ENCODE data around the gene CDKN1C.

The CDKN1C gene

DNA sequence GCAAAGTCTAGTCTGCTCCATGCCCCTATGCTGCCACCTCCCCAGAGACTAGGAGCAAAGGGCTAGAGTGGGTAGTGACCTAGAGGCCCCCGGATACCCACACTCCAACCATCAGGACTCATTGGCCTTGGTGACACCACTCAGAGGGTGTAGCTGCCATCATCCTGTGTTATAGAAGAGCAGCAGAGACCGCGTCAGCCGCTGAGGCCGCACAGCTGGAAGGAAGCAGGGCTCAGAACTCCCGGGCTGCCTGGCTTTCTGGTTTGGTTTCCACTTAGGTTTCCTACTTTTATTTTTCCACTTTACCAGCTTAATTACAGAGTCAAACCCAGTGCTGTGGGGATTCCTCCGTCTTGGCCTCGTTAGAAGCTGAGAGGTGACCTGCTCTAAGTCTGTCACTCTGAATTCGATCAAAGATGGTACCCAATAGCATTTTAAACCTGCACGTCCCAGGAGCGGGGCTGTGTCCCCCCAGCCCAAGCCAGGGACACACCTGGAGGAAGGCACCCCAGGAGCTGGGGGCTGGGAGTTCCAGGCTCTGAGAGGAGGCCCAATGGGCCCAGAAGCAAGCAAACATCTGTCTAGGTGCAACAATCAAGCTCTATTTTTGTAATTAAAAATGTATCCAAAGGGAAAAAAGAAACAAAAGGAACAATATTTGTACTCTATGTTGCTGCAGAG is 2.1 kb upstream of the CDKN1C start:
- FAIRE-seq, result no peak

DNA sequence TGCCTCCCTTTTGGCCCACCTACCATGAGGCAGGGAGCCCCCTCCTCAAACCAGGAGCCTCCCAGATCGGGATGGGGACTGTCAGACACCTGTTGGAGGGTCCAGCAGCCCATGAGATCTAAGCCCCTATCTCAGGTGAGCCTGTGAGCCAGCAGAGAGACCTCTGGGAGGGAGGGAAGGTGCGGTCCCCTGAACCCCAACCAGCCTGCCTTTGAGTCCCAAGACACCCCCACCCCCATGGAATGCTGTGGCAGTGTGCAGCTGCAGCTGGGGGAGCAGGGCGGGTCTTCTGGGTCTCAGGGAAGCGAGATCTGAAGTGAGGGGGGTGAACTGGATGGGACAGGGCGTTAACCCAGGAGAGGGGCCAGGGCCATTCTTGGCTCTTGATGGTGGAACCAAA is 1.4 kb upstream of the CDKN1C start:
- no peak for FAIRE-seq

GRCh38 chr11:2886191-2886894 is 768 bp upstream of the CDKN1C start:
- no peak for FAIRE-seq

GRCh38 chr11:2885017-2885677 is 428 bp downstream of the CDKN1C start:
- no peak for FAIRE-seq

DNA sequence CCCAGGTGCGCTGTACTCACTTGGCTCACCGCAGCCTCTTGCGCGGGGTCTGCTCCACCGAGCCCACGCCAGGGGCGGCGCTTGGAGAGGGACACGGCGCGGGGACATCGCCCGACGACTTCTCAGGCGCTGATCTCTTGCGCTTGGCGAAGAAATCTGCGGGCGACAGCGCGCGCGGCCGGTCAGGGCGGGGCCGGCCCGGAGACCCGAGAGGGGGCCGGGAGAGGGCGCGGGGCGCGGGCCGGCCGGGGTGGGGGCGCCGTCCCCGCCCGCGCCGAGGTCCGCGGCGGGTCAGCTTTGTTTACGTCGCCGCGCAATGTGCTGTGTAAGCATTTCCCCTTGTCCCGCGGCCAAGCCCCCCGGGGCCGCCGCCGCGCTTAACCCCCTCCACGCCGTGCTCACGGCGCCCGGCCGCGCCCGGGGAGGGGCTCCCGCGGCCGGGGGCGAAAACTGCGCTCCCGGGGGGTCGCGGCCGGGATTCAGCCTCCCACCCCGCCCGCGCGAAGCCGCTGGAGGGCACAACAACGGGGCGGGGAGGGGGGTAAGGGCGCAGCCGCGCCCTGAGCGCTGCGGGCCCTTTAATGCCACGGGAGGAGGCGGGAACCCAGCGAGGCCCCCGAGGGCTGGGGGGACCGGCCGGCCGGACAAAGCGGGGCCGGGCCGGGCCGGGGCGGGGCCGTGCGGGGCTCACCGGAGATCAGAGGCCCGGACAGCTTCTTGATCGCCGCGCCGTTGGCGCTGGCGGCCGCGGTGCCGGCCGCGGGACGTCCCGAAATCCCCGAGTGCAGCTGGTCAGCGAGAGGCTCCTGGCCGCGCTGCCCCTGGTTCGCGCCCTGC is 1.4 kb downstream of the CDKN1C start:
- FAIRE-seq, result no peak

- FAIRE-seq, result no peak
These were observed 2.0 kb downstream of the CDKN1C start for GRCh38 chr11:2883640-2883978.

DNA sequence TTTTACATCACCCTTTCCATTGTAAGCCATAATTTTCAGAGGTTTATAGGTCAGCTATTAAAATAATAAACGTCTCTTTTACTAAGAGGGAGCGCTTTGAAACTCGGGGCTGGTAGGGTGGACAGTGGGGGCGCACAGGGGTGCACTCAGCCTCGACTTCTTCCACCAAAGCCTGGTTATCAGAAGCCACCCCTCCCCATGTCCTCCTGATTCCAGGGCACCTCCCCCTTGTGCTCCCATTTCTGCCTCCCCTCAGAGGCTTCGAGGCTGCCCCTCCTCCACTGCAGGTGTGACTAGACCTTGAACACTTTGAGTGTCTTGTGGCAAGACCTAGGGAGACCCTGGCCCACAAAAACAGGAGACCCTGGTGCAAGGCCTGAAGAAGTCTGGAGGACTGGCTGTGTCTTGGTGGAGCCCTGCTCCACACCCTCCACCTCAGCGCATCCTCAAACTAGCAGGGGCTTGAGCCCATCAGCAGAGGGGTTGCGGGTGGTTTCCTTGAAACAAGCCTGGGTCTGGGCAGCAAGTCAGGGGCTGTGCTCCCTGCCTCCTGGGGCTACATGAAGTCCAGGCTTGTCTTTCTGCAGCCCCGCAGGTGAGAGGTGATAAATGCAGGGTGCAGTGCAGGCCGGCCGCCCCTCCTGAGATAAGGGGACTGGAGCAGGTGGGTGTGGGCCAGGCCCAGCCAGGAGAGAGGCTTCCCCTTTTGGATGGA is 3.0 kb downstream of the CDKN1C start:
- no peak for FAIRE-seq

DNA sequence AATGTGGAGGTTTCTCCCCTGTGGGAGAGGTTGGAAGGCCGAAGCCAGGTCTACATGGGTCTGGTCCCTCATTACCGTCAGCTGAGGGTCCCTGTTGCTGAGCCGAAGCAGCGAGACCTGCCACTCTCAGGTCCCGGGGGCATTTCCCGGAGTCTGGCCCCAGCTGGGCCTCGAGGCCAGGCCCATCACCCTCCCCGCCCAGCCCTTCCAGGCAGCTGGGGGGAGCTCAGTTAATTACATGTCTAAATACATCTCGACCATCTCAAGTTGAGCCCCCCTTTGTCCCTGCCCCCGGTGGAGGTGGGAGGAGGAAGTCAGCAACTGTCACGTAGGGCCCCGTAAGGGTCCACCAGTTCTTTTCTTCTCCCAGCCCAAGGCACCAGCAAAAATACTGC is 3.6 kb downstream of the CDKN1C start:
- FAIRE-seq, result no peak

DNA sequence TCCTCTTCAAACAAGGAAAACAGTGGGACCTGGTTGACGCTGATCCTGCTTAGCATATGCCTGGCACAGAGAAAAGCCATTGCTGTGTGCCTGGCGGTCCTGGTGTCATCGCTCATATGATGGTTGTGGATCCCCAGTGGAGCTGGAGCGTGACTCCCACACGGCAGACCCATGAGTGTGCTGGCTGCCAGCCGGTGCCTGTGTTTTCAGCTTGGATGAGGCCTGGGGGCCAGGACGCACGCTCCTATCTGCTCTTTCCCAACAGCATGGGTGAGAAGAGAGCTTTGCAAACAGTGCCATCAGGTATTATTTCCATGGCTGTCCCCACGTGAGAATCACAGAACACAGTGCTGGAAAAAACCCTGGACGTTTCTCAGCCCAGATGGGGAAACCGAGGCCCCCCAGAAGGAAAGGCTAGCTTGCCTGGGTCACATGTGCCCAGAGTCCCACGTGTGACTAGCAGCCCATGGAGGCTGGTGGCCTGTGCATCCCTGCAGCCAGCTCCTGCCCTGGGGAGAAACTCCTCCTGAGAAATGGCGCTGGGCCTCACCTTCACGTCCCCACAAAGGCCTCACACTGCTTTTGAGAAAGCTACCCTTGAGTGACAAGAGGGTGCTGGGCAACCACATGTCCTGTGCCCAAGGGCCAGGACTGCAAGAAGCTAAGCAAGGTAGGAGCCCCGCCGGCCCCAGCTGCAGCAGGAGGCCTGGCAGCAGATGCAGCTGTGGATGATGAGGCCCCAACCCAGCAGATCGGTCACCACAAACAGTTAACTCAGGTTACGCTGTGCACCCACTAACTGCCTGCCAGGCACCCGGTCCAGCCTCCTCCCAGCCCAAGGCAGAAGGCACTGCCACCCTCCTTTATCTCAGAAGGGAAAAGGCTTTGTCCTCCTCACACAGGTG is 4.2 kb downstream of the CDKN1C start:
- FAIRE-seq, result no peak

DNA sequence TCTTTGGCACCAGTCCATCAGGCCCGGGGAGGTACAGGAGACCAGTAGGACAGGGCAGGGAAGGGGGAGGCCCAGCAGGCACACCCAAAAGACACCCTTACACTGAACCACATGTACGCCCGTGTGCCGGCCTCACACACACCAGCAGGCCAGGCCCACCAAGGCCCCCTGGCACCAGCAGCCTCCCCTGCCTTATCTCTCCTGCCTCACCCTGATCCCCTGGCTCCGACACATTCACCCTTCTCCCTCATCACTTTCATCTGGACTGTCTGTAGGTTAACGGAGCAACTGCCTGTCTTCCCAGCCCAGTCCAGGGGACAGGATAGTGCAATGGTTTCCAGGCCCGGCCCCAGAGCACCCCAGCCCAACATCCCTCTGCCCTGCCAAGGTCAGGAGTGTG is 4.9 kb downstream of the CDKN1C start:
- FAIRE-seq, result no peak

DNA sequence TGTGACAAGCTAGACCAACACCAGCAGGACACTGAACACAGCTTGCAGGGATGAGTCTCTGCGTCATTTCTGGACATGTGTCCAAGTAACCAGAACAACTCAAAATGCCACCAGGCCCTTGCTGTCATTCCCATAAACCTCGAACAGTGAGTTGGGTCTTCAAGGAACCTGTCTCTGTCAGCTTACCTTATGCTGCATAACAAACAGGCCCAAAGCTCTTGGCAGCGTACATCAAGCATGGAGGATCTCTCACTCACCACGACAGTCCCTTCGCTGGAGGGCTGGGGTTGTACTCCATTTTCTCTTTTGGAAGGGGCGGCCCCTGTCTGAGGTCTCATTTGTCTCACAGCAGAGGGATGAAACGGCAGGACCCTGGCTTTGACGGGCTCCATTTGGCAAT is 6.8 kb downstream of the CDKN1C start:
- FAIRE-seq, result no peak

- no peak for FAIRE-seq
These were observed 8.1 kb downstream of the CDKN1C start for GRCh38 chr11:2877474-2877873.

GRCh38 chr11:2874963-2875362 is 10.6 kb downstream of the CDKN1C start:
- no peak for FAIRE-seq

- no peak for FAIRE-seq
These were observed 14.4 kb downstream of the CDKN1C start for GRCh38 chr11:2870969-2871680.

GRCh38 chr11:2870460-2870859 is 15.1 kb downstream of the CDKN1C start:
- no peak for FAIRE-seq

- no peak for FAIRE-seq
These were observed 15.8 kb downstream of the CDKN1C start for GRCh38 chr11:2869561-2870427.

DNA sequence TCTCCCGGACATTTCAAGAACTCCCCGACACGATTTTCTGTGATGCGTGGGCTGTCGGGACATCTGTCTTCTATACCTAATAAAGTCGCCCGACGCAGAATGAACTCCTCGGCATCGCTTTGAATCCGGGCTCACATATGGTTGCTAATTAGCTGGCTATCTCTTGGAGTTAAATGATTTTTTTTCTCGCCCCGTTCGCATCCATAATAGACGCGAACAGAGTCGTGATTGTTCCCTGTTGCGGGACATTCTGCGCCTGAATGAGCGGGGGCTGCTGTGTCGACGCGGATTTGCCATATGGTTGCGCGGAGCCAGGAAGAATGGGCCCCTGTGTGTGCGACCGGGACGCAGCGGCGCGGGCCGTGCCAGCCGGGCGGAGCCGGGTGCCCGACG is 16.4 kb downstream of the CDKN1C start:
- FAIRE-seq, result no peak

DNA sequence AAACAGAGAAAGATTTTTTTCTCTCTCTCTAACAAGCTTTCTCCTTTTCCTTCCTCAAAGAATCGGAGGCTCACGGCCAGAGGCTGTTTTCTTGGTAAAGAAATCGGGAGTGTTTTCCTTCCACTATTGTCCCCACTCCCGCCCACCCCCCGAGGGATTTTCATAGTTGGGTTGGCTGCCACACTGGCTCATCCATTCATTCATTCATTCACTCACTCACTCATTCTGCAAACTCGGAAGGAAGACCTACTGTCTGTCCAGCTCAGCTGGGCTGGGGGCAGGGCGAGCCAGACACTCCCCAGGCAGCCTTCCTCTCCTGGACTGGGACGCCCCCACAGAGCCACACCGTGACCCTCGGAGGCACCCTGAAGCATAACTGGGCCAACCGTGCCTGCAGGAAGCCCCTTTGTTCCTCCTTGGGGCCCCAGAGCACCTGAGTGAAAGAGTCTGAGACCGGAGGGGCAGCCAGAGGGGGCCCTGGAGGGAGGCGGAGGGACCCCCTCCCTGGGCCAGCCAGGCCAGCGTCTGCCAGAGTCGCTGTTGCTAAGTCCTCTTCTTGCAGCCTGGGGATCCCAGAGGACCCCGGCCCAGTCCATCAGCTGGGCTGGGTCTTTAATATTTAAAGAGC is 17.0 kb downstream of the CDKN1C start:
- FAIRE-seq, result no peak

GRCh38 chr11:2867722-2868505 is 17.7 kb downstream of the CDKN1C start:
- no peak for FAIRE-seq
